ENCODE measurements around the gene HIPK3. TPM values are rescaled to one million over a fixed set of nuclear protein-coding genes. Genes with fewer than 3 reads are reported as not detected.

Gene HIPK3
- total and polyA plus RNA-seq, 2 experiments from 2014 or later, result 5.5 to 29.8 TPM

- Mint-ChIP-seq H3K27ac (no peak overlapping the region), H3K9me3 (no peaks in the 10 kb centered on the region), H3K27me3 (ENCODE audit: insufficient read depth, low read depth, poor library complexity) (no peaks in the 10 kb centered on the region), H3K36me3 (ENCODE audit: low read depth) (peaks cover 21% of the 10 kb centered on the region; the same call in 2 of the 3 replicates), H3K4me1 (no peaks in the 10 kb centered on the region), H3K4me3 (no peak overlapping the region)
- TF ChIP-seq POLR2AphosphoS5 (IDR thresholded peaks at IDR 0.05; ENCODE audit: low read depth), result no peak
- TF ChIP-seq, protein P1, sequence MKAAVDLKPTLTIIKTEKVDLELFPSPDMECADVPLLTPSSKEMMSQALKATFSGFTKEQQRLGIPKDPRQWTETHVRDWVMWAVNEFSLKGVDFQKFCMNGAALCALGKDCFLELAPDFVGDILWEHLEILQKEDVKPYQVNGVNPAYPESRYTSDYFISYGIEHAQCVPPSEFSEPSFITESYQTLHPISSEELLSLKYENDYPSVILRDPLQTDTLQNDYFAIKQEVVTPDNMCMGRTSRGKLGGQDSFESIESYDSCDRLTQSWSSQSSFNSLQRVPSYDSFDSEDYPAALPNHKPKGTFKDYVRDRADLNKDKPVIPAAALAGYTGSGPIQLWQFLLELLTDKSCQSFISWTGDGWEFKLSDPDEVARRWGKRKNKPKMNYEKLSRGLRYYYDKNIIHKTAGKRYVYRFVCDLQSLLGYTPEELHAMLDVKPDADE (IDR thresholded peaks at IDR 0.05), result no peak
- no peak for TF ChIP-seq EZH2 (IDR thresholded peaks at IDR 0.05; ENCODE audit: low read depth, unreplicated experiment)
- TF ChIP-seq, protein P2, sequence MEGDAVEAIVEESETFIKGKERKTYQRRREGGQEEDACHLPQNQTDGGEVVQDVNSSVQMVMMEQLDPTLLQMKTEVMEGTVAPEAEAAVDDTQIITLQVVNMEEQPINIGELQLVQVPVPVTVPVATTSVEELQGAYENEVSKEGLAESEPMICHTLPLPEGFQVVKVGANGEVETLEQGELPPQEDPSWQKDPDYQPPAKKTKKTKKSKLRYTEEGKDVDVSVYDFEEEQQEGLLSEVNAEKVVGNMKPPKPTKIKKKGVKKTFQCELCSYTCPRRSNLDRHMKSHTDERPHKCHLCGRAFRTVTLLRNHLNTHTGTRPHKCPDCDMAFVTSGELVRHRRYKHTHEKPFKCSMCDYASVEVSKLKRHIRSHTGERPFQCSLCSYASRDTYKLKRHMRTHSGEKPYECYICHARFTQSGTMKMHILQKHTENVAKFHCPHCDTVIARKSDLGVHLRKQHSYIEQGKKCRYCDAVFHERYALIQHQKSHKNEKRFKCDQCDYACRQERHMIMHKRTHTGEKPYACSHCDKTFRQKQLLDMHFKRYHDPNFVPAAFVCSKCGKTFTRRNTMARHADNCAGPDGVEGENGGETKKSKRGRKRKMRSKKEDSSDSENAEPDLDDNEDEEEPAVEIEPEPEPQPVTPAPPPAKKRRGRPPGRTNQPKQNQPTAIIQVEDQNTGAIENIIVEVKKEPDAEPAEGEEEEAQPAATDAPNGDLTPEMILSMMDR (conservative IDR thresholded peaks at IDR 0.05; ENCODE audit: low read depth in 2 of 2), result no peak
- TF ChIP-seq JUNB (IDR thresholded peaks at IDR 0.05; ENCODE audit: unreplicated experiment), result no peak
- TF ChIP-seq NANOG (IDR thresholded peaks at IDR 0.05; ENCODE audit: borderline replicate concordance), result no peak
- no peak for TF ChIP-seq REST (IDR thresholded peaks at IDR 0.05; ENCODE audit: unreplicated experiment)
- TF ChIP-seq, protein P3, sequence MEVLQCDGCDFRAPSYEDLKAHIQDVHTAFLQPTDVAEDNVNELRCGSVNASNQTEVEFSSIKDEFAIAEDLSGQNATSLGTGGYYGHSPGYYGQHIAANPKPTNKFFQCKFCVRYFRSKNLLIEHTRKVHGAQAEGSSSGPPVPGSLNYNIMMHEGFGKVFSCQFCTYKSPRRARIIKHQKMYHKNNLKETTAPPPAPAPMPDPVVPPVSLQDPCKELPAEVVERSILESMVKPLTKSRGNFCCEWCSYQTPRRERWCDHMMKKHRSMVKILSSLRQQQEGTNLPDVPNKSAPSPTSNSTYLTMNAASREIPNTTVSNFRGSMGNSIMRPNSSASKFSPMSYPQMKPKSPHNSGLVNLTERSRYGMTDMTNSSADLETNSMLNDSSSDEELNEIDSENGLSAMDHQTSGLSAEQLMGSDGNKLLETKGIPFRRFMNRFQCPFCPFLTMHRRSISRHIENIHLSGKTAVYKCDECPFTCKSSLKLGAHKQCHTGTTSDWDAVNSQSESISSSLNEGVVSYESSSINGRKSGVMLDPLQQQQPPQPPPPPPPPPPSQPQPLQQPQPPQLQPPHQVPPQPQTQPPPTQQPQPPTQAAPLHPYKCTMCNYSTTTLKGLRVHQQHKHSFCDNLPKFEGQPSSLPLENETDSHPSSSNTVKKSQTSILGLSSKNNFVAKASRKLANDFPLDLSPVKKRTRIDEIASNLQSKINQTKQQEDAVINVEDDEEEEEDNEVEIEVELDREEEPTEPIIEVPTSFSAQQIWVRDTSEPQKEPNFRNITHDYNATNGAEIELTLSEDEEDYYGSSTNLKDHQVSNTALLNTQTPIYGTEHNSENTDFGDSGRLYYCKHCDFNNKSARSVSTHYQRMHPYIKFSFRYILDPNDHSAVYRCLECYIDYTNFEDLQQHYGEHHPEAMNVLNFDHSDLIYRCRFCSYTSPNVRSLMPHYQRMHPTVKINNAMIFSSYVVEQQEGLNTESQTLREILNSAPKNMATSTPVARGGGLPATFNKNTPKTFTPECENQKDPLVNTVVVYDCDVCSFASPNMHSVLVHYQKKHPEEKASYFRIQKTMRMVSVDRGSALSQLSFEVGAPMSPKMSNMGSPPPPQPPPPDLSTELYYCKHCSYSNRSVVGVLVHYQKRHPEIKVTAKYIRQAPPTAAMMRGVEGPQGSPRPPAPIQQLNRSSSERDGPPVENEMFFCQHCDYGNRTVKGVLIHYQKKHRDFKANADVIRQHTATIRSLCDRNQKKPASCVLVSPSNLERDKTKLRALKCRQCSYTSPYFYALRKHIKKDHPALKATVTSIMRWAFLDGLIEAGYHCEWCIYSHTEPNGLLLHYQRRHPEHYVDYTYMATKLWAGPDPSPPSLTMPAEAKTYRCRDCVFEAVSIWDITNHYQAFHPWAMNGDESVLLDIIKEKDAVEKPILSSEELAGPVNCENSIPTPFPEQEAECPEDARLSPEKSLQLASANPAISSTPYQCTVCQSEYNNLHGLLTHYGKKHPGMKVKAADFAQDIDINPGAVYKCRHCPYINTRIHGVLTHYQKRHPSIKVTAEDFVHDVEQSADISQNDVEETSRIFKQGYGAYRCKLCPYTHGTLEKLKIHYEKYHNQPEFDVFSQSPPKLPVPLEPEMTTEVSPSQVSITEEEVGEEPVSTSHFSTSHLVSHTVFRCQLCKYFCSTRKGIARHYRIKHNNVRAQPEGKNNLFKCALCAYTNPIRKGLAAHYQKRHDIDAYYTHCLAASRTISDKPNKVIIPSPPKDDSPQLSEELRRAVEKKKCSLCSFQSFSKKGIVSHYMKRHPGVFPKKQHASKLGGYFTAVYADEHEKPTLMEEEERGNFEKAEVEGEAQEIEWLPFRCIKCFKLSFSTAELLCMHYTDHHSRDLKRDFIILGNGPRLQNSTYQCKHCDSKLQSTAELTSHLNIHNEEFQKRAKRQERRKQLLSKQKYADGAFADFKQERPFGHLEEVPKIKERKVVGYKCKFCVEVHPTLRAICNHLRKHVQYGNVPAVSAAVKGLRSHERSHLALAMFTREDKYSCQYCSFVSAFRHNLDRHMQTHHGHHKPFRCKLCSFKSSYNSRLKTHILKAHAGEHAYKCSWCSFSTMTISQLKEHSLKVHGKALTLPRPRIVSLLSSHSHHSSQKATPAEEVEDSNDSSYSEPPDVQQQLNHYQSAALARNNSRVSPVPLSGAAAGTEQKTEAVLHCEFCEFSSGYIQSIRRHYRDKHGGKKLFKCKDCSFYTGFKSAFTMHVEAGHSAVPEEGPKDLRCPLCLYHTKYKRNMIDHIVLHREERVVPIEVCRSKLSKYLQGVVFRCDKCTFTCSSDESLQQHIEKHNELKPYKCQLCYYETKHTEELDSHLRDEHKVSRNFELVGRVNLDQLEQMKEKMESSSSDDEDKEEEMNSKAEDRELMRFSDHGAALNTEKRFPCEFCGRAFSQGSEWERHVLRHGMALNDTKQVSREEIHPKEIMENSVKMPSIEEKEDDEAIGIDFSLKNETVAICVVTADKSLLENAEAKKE (CRISPR knock-in tag; IDR thresholded peaks at IDR 0.05), result no peak
- TF ChIP-seq ZNF114 (CRISPR knock-in tag; IDR thresholded peaks at IDR 0.05), result no peak
- TF ChIP-seq STAT1 (IDR thresholded peaks at IDR 0.05; ENCODE audit: unreplicated experiment), result no peak
- DNase-seq (ENCODE audit: low spot score) (peak; percentile 8), ATAC-seq (no peak)
- Histone ChIP-seq H3F3A (replicated peaks; ENCODE audit: low read depth) (no peaks in the 10 kb centered on the region), H3K4me2 (no peak overlapping the region), H2AFZ (no peak overlapping the region), H3K27me3 (ENCODE audit: insufficient read depth) (no peaks in the 10 kb centered on the region), H3K27ac (ENCODE audit: low read depth) (no peak overlapping the region), H3K9me2 (ENCODE audit: insufficient read depth) (no peaks in the 10 kb centered on the region), H3K79me2 (replicated peaks; ENCODE audit: insufficient read depth) (no peaks in the 10 kb centered on the region), H4K20me1 (replicated peaks; ENCODE audit: insufficient read depth) (no peaks in the 10 kb centered on the region; the same call in 1 of the 2 replicates), H3K4me3 (no peak overlapping the region), H3K4me1 (ENCODE audit: insufficient read depth) (no peaks in the 10 kb centered on the region), H3K36me3 (ENCODE audit: insufficient read depth) (peaks cover 13% of the 10 kb centered on the region; the same call in 1 of the 2 replicates)
These were observed 87.4 kb downstream of the HIPK3 start for GRCh38 chr11:33344611-33345010.
